C1 segment of cervical spinal cord (tissue), 14 donors: ENCODE results near the gene GFOD2.
"Not testable (repeated sequence)": the region's sequence is repeated elsewhere in the genome, so short reads cannot be mapped to it uniquely, and the experiment has no call there.

Experiments used
- DNase-seq, 14 donors: peaks; one replicate each; lab custom pipeline; 2025; lab: John Stamatoyannopoulos, UW

GFOD2 gene

GRCh38 chr16:67719048-67719777 is at the start of gene GFOD2:
Gene GFOD2 (minus strand): TSS chr16:67719316. CDS start chr16:67685715, 33,601 bp downstream.
- peak; percentile 76 to 99 (median 94) for DNase-seq

- DNase-seq: no peak
Measured at GRCh38 chr16:67767953-67768352, 48.8 kb upstream of the GFOD2 start.

- DNase-seq: no peak
Measured at GRCh38 chr16:67766291-67766690, 47.2 kb upstream of the GFOD2 start.

GRCh38 chr16:67764158-67764667 is 45.1 kb upstream of the GFOD2 start:
- DNase-seq: no peak

- no peak for DNase-seq
Measured at GRCh38 chr16:67763066-67763465, 44.0 kb upstream of the GFOD2 start.

- no peak for DNase-seq
Measured at GRCh38 chr16:67762385-67762784, 43.3 kb upstream of the GFOD2 start.

- no peak for DNase-seq
Measured at GRCh38 chr16:67761924-67762323, 42.8 kb upstream of the GFOD2 start.

GRCh38 chr16:67760956-67761230 is 41.8 kb upstream of the GFOD2 start:
- no peak for DNase-seq

- no peak for DNase-seq
Measured at GRCh38 chr16:67760206-67760955, 41.3 kb upstream of the GFOD2 start.

GRCh38 chr16:67758966-67759365 is 39.9 kb upstream of the GFOD2 start:
- DNase-seq: no peak

GRCh38 chr16:67758006-67758405 is 38.9 kb upstream of the GFOD2 start:
- peak in 1 of 14 donors; percentile 87 for DNase-seq

- no peak for DNase-seq
Measured at GRCh38 chr16:67752641-67753040, 33.5 kb upstream of the GFOD2 start.

GRCh38 chr16:67751331-67751730 is 32.2 kb upstream of the GFOD2 start:
- not testable (repeated sequence) for DNase-seq

- DNase-seq: no peak
Measured at GRCh38 chr16:67750466-67750865, 31.4 kb upstream of the GFOD2 start.

GRCh38 chr16:67749436-67750078 is 30.4 kb upstream of the GFOD2 start:
- no peak for DNase-seq

GRCh38 chr16:67748834-67749233 is 29.7 kb upstream of the GFOD2 start:
- DNase-seq: no peak

- no peak for DNase-seq
Measured at GRCh38 chr16:67746846-67747245, 27.7 kb upstream of the GFOD2 start.

GRCh38 chr16:67741118-67741517 is 22.0 kb upstream of the GFOD2 start:
- no peak for DNase-seq

- peak in 1 of 14 donors; percentile 26 for DNase-seq
Measured at GRCh38 chr16:67740391-67740790, 21.3 kb upstream of the GFOD2 start.

- no peak for DNase-seq
Measured at GRCh38 chr16:67736858-67737257, 17.7 kb upstream of the GFOD2 start.

GRCh38 chr16:67734731-67735201 is 15.7 kb upstream of the GFOD2 start:
- DNase-seq: peak in 2 of 14 donors; percentile 16 to 91

- DNase-seq: peak in 1 of 14 donors; percentile 85
Measured at GRCh38 chr16:67733734-67734470, 14.8 kb upstream of the GFOD2 start.
